Hematopoietic multipotent progenitor cell treated with erythropoietin and hydrocortisone succinate and interleukin-3 and kit ligand, for 6 days (in vitro differentiated cells): ENCODE results near the gene ALK.
"Not testable (repeated sequence)": the region's sequence is repeated elsewhere in the genome, so short reads cannot be mapped to it uniquely, and the experiment has no call there.

ENCODE experiments used
- DNase-seq: peaks from one replicate; pipeline ENCODE4 v3.0.0-alpha.2; 2015

The ALK gene

DNA sequence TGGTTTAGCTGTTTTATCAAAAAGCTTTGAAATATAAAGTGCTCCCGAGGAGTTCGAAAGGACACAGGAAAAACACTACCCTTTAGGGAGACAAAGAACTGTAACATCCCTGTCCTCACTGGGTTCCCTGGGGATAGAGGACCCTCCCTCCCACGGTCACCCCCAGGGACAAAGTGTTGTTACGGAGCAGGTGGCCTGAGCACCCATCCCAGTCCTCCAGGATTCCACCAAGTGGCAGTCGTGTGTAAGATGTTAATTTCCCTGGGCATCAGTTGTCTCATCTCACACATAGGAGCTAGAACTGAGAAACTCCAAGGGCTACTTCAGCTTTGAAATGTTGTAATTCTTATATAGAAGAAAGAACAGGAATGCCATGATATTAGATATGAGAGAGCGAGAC is 137.7 kb downstream of the ALK start:
- DNase-seq, result no peak

DNA sequence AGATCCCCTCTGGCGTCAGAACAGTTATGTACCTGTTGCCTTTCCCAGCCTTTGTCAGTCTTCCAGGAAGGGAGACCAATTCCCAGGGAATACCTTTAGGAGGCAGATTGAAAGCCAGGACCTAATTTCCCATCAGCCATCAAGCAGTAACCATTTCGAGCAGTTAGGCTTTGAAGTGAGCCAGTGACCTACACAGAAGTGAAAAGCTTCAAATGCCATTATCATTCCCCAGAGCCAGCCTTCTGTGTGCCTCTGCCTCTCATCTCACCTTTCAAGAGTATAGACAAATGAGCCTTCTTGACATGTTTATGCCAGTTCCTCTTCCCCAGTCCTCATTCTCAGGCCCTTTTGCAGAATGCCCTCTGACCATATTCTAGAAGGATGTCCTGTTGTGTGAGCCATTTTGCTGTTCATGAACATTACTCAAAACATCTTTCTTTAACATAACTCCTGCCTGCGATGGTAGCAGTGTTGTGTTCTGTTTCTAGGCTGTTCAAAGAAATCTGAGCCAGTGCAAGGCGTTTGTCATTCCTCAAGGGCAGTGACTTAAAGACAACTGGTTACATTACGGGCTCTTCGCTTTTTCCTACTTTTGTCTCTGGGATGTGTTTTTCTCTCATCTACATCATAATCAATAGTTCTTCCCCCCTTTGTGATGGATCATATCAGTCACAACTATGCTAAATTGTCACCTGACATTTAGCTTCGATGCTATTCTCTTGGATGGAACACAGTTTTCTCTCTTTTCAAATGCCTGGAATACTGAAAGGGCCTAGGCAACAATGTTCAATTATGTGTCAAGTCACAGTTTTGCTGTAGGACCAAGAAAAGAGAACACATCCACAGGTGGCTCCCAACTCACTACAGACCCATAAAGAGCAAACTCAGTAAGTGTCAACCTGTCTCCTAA is 138.6 kb downstream of the ALK start:
- no peak for DNase-seq

DNA sequence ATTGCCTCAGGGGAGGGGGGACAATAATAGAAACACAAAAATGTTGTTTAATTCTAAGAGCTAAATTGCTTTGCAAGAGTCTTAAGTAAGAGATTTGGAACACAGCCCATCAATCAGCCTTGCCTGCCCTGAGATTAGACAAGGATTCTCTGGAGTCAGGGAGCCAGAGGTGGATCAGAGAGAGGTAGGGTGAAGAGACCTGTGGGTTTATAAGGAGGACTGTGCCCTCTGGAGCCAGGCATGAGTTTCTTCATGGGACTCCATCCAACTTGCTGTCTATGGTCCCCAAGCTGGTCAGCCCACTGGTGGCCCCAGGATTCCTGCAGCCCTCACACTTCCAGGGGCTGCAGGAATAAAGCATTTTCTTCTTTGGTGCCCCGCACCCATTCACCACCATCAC is 139.3 kb downstream of the ALK start:
- DNase-seq, result no peak

DNA sequence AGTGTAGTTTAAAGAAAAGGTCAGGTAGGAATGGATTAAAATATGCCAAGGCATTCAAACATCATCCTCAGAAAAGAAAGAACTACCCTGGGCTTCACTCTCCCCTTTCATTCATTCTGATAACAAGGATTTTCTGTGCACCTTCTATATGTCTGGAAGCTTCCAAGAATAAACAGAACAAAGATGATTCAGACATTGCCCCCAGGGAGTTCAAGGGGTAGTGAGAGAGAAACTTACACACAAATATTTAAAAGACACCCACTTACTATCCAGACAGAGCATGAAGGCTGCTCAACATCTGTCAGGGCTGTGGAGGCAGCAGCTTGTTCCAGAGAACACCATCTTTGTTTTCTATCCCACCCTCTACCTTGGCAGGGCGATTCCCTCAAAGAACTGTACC is 140.5 kb downstream of the ALK start:
- DNase-seq, result no peak

DNA sequence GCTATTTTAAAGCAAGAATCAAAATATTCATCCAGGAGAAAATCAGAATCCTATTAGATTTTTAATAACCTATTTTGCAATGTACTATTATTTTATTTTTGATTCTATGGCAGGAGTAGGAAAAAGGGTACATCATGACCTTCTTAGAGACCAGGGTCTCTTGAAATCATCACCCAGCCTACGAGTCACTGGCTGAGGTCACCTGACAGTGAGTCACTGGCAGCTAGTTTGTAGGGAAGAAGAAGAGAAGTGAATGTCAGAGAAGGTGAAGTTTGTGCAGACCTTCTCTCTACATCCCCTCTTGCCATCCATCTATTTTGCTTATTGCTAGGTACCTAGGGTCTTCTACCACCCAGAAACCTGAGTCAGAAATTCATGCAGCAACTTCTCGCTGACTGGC is 144.2 kb downstream of the ALK start:
- DNase-seq, result no peak

DNA sequence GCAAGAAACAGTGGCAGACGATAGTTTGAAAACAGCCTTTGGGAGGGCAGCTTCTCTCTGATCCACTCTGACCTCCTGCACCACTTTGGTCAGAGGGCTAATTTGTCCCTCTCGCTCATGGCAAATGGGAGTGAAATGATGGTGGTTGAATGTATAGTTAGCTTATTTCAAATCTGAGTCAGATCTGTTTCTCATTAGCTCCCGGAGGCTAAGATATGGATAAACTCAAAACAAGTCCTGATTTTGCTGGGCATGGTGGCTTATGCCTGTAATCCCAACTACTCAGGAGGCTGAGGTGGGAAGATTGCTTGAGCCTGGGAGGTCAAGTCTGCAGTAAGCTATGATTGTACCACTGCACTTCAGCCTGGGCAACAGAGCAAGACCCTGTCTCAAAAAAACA is 145.0 kb downstream of the ALK start:
- no peak for DNase-seq

DNA sequence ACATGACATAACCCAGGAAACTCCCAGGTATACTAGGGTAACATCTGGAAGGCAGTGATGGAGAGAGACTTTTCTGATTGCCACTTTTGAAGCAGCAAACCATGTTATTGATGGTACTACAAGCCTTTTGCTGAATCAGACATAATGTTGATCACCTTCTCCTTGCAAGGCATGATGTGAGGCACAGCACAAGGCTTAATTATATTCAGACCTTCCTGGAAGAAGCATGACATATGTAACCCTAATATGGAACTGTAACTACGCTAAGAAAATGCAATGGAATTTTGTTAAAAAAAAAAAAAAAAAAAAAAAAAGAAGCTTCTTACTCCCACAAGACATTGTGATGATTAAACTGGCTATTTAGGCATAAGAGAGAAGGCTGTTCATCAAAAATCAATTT is 145.4 kb downstream of the ALK start:
- no peak for DNase-seq

DNA sequence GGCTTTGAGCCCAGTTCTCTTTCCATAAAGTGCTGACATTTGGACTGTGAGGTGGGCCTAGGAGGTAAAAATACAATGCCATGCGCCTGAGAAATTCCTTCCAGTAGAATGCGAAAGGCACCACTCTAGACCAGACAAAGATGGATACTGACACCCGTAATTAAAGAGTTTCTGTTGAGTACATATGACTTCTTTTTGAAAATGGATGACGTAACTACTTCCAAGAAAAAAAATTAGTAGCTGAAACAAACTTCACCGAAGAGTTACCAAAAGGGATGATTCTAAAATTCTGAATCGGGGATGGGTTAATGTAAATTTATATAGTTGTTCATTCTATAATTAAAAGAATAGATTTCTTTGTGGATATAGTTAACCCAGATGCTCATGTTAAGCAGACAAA is 146.8 kb downstream of the ALK start:
- no peak for DNase-seq

DNA sequence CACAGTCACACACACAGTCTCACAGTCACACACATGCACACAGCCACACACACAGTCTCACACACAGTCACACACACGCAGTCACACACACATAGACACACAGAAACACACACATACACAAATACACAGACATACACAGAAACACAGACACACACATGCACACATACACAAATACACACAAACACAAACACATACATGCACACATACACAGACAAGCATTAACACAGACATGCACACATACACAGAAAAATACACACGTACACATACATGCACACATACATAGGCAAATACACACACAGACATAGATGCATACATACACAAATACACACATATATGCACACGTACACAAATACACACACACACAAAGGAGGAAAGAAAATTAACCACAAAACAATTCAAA is 150.5 kb downstream of the ALK start:
- no peak for DNase-seq

DNA sequence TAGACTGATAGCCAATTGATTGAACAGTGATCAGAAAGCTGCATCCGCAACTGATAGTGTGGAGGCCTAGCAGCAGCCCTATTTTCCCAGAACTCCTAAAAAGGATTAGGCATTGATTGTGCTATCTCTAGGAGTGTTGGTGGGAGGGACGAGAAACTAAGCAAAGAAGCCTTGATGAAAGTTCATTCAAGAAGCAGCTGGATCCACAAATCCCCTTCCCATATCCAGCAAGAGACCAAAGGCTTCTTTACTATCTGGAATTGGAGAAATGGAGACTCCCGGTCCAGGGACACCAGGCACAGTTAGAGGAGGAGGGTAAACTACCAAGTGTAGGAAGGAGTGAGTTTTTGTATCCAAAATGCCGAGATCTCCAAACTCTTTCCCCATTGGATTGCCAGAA is 151.5 kb downstream of the ALK start:
- DNase-seq, result no peak

DNA sequence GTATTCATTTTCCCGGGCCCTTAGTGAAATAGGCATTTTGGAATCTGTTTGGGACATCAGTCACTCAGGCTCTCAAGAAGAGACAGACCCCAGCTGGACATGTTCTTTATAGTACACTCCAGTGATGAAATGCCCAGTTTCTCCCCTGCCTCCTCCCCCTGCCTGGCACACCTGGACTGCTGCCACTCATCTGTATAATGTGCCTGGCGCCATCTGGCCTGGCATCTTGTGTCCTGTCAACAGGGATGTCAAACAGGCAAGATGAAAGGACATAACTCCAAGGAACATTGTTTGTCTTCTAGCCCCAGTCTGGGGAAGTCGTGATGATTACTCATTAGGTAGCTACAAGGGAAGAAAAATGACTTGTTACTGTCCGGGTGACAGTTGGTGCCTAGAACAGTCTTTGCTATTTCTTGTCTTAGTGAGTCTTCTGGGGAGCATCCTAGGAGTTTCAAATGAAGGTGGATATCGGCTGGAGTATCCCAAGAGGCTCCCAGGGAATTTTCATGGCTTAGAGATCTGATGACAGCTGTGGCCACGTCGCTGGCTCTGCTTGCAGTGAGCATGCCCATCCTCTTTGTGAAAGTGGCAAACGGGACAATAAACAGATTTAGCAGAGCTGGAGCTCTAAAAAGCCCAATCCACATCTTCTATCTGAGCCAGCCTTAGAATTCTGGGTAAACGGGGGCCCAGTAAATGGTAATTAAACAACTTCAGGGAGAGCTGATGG is 153.6 kb downstream of the ALK start:
- DNase-seq, result no peak

DNA sequence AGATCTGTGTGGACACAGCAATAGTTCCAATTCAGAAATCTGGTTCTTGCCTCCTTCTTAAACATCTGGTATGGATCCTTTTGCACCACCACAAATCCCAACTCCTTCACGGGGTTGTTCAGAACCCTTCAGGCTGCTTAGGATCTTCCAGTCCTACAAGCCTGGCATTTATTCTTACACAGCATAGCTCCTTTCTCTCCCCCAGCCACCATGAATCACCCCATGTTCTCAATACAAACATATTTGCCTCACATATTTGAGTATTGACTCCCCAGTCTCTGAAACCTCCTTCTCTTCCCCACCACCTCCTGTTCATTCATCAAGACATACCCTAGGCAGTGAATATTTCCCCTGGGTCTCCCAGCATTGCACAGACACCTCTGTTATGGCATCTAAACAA is 155.2 kb downstream of the ALK start:
- DNase-seq, result no peak

DNA sequence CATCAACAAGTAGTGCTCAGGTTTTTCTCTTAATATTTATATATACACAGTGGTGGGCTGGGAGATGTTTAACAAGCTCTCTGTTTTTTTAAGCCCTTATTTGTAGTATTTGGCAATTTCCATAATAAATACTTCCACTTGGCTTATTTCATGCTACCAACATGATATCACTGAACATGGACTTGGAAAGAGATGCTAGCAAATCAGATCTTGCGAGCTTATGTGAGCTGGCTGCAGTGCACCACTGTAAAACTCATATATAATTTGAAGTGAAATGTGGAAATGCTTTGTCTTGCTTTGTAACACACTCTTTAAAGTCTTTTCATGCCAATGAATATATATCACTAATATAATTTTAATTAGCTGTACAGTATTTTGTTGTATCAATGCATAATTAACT is 155.7 kb downstream of the ALK start:
- no peak for DNase-seq

DNA sequence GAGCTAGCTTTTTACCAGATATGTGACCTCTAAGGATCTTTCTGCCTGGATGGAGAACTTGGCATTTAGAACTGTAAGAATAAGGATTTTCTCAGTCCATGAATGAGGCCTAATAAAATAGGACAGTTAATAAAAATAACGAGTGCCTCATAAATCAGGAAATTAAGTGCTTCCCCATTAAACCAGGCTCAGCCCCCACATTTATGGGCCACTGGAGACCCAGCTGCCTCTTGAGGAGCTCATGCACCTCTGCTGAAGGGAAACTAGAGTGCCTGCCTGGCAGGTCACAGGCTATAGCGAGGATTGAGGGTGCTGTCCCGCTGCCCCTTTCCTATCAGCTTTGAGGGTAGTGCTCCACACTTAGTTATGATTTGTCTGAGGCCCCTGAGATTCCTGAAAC is 158.0 kb downstream of the ALK start:
- no peak for DNase-seq

DNA sequence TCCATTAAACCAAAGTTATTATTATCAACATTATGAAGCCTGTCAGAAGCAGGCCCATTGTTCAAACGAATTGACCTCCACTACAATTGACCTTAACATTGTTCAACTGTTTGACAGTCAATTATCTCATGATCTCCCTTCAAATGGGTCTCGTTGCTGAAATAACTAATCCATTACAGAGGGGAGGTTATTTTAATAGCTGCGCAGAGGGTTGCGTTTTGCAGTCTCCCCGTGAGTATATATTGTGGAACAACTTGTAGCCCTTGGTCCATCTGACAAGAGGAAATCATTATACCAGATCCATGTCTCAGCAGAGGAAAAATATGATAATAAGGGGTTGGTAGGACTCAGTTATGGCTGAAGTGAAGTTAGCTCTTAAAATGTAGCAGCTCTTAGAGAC is 159.1 kb downstream of the ALK start:
- DNase-seq, result no peak

DNA sequence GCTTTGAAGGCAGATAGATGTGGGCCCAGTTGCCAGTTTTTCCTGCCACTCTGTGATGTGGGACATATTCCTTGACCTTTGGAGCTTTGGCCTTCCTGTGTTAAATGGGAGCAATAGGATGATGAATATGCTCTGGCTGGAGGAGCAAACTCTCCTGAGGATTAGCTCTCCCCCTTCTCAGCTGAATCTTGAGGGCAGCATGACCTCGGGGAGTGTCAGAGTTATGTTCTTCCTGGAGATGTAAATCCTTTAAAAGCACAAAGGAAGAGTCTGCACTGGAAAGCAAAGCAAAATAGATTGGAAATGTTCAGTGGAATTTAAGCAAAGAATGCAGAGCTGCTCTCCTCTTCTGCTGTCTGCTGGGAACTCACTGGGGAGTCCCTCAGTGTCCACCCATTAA is 160.1 kb downstream of the ALK start:
- DNase-seq, result no peak

DNA sequence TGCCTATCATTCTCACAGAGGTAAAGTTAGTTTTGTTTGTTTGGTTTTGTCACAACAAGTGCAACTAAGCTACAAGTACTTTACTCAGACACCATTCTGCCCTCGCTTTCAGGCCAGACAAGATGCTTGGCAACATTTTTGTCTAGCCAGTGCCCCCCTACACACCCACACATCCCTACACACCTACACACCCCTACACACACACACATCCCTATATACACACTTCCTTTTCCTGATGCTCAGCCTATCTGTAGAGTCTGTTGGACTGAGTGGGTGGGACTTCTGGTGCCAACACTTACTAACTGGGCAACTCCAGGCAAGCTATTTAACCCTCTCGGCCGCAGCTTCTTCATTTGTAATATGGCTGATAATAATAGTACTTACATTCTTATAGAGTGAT is 161.4 kb downstream of the ALK start:
- DNase-seq, result no peak

DNA sequence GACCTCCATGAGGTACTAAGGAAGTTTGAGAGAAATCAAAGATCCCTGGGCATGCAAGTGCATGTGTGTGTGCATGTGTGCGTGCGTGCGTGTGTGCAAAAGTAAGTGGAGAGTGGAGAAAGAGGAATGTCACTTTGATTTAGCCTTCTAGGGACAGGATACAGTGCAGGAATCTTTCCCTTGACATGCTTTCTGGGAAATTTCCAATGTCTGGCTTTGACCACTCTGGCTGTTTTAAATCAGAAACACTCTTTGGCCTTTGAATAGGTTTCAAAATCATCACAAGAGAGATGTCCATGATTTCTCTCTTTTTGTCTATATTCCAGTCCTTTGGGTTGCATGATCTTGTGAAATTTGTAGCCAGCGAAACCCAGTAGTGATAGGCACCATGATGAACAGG is 162.0 kb downstream of the ALK start:
- DNase-seq, result no peak

DNA sequence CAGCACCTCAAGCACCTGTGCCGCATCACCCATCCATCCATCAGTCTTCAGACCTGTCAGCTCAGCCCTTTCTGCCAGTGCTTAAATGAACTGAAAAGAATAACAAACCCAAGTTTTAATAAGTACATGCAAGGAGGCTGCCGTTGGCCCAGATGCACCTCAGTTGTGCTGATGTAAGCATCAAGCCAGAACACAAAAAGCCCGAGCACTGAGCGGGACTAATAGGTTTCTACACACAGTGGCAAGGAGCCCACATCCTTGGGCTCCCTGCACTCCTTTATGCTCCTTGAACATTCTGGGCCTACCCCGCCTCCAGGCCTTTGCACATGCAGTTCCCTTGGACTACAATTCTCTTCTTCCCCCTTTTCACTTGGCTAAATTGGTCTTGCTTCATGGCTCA is 165.6 kb downstream of the ALK start:
- DNase-seq, result no peak

DNA sequence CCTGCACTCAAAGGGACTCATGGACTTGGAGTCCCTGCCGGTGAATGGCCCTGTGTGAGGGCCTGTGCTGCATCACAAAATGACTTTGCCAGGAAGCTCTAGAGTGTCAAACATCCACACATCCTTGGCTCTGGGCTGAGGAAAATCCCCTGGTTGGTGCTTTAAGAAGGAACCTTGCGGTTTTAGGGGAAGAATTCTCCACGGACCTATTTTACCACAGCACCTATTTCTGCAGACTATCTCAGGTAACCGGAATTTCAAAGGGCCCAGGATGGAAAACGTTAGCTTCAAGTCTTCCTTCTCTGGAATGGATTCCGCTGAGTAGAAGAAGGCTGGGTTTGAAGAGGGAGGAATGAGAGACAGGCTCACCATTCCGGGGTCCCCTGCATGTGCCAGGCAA is 166.2 kb downstream of the ALK start:
- DNase-seq, result no peak

DNA sequence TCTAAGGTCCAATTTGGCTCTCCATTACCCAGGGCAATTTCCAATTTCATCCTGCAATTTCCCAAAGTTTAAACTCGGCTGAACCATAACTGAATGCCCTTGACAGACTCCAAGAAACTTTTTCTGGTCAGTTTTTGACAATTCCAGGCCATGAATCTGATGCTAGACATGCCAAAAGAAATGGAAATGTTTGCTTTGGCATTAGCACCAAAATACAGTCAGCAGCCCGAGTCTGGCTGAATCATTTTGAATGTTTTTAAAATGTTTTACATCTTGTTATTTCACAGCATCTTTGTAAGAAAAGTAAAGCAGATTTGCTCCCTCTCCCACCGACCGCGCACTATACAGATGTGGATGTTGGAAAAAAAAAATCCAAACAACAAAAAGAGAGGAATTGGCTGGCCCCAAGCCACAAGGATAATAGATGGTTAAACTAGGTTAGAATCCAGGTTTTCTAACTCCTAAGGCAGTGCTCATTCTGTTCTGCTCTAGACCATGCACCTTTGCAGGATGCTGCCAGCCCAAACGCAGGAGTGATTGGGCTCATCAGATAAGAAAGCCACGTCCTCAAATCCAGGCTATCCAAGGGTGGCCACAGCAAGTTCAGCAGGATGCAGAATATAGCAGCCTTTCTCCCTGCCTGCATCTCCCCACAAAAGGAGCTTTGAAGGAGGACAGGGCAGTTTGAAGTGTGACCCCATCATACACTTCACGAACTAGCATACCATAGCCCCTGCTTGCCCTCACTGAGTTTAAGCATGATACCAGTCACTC is 167.5 kb downstream of the ALK start:
- DNase-seq, result no peak

DNA sequence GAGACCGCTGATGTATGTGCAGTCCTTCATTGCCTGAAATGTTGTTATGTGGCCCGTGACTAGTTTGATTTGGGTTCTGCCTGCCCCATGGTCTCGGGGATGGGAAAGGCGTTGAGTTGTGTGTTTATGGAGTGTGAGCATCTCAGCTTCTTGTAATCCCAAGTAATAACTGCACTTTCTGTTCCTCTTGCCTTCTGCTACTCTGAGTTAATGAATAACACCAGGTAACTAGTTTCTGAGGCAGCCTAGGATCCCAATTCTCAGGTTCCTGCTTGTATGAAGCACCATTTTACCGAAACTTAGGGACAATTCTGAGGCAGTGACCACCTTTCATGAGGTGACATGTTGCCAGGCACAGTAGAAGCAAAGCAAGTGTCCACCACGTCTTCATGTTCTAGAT is 170.0 kb downstream of the ALK start:
- no peak for DNase-seq

DNA sequence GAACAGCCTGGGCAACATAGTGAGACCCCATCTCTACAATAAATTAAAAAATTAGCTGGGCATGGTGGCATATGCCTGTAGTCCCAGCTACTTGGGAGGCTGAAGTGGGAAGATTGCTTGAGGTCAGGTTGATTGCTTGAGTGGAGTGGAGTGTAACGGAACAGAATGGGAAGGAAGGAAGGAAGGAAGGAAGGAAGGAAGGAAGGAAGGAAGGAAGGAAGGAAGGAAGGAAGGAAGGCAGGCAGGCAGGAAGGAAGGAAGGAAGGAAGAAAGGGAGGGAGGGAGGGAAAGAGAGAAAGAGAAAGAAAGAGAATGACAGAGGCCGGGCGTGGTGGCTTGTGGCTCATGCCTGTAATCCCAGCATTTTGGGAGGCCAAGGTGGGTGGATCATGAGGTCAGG is 170.9 kb downstream of the ALK start:
- DNase-seq, result not testable (repeated sequence)

DNA sequence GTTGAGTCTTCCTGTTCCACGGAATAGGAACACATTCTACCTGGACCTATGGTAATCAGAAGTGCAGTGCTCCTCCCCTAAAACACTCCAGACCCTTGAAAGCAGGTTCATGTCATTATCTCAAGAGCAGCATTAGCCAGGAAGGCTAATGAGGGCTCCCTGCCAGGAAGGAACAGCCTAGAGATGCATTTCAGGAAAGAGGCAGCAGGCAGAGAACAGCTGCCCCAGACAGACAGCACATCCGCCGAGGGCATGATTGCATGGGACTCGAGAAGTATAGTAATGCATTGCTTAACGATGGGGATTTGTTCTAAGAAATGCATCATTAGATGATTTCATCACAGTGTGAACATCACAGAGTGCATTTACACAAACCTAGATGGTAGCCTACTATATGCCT is 171.5 kb downstream of the ALK start:
- no peak for DNase-seq
